ENCODE results near the gene AP2A1.
A peak's percentile ranks its signal among the peaks of the same experiment; 100 is the strongest.
"Not testable (repeated sequence)": the region's sequence is repeated elsewhere in the genome, so short reads cannot be mapped to it uniquely, and the experiment has no call there.

Gene AP2A1

DNA sequence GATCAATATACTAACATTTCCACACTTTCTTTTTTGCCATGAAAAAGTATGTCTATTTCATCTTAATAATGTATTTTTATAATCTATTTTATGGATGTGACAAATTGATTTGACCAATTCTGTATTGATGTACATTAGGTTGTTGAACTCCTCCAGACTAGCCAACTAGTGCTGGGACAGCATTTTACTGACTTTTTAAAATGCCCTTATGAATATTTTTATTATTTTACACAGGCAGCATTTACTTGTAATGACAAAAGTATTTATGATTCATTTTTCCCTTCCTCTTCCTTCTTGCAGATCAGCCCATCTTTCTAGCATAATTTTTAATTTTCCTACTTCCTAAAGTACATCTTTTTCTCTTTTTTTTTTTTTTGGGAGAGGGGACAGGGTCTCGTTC lies 47.2 kb downstream of the AP2A1 start:
- DNase-seq: no peak

DNA sequence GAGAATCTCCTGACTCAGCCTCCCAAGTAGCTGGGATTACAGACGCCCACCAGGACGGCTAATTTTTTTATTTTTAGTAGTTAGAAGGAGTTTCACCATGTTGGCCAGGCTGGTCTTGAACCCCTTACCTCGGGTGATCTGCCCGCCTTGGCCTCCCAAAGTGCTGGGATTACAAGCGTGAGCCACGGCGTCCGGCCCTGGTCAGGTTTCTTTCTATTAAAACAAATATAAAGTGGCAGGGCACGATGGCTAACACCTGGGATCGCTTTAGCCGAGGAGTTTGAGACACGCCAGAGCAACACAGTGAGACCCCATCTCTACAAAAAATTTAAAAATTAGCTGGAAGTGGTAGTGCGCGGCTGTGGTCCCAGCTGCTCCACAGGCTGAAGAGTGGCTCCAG lies 49.8 kb downstream of the AP2A1 start:
- DNase-seq: peak in 1 of 2 experiments; percentile 47

- DNase-seq: peak; percentile 78 to 79
Measured at GRCh38 chr19:49817964-49818648, 51.3 kb downstream of the AP2A1 start, which contains the start of gene MED25. Gene MED25, plus strand, starts transcription at chr19:49818289. Its CDS starts 53 bp downstream, at chr19:49818342.

- DNase-seq: peak in 1 of 2 experiments; percentile 7
Measured at GRCh38 chr19:49818649-49819370, 52.0 kb downstream of the AP2A1 start.

GRCh38 chr19:49819452-49820115 lies 52.8 kb downstream of the AP2A1 start:
- DNase-seq: not testable (repeated sequence)

- DNase-seq: no peak
Measured at GRCh38 chr19:49820125-49820524, 53.3 kb downstream of the AP2A1 start.

- DNase-seq: peak; percentile 68 to 76
Measured at GRCh38 chr19:49823472-49823871, 56.7 kb downstream of the AP2A1 start.

DNA sequence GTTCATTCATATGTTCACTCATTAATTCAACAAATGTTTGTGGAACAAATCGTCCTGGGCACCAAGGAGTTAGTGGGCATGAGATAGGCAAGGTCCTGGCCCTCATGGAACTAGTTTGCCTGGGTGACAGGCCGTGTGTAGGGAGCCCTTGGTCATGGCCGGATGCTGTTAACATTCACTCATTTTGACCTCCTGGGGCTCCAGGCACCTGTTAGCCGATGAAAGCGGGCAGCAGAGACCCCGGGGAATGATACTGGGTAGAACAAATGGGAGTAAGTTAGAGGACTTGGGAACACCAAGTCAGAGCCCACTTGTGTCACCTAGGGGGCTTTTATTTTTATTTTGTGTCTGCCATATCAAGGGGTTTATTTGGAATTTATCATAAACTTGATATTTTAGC lies 57.9 kb downstream of the AP2A1 start:
- DNase-seq: no peak

DNA sequence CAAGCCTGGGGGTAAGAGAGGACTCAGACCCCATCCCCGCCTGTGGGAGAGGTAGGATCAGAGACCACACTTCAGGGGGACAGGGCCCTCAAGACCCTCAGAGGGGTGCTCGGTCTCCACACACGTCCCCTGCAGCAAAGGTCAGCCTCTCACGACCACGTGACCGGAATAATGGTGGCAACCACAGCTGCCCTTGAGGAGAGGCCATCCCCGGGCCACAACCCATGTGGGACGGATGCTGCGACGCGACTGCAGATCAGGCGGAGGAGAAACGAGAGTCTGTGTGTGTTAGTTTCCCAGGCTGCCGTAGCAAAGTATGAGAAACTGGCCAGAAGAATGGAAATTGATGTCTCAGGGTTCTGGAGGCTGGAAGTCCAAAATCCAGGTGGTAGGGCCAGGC lies 60.2 kb downstream of the AP2A1 start:
- DNase-seq: no peak

DNA sequence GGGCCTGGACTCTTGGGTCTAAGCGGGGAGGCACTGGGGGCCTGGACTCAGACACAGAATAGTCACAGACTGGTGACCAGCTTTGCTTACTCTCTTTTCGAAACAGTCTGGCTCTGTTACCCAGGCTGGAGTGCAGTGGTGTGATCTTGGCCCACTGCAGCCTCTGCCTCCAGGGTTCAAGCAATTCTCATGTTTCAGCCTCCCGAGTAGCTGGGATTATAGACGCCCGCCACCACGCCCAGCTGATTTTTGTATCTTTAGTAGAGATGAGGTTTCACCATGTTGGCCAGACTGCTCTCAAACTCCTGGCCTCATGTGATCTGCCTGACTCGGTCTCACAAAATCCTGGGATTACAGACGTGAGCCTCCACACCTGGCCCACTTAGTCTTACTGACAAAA lies 62.4 kb downstream of the AP2A1 start:
- DNase-seq: no peak

DNA sequence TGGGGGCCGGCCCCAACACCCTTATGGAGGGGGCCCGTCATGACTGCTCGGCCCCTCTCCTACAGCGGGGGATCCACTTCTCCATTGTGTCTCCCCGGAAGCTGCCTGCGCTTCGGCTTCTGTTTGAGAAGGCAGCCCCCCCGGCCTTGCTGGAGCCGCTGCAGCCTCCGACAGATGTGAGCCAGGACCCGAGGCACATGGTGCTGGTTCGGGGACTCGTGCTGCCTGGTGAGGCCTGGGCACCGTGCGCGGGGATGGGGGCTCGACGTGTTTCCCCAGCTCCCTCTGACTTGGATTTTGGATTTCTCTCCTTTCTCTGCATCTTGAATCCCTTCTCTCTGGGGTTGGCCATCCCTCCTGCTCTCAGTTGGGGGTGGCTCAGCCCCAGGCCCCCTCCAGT lies 62.9 kb downstream of the AP2A1 start:
- no peak for DNase-seq

DNA sequence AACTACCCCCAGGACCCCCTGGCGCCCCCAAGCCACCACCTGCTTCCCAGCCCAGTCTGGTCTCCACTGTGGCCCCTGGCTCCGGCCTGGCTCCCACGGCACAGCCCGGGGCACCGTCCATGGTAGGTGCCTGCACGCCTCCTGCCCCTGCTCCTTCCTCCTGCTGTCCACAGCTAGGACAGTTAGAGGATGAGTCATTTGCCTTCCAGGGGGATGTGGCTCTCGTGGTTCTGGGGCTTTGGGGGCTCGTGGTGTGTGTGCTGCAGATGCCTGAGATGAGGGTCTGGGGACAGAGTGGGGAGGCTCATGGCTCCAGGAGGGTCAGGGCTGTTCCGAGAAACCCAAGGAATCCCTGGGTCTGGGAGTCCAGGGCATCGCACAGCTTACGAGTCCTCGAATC lies 64.0 kb downstream of the AP2A1 start:
- no peak for DNase-seq

DNA sequence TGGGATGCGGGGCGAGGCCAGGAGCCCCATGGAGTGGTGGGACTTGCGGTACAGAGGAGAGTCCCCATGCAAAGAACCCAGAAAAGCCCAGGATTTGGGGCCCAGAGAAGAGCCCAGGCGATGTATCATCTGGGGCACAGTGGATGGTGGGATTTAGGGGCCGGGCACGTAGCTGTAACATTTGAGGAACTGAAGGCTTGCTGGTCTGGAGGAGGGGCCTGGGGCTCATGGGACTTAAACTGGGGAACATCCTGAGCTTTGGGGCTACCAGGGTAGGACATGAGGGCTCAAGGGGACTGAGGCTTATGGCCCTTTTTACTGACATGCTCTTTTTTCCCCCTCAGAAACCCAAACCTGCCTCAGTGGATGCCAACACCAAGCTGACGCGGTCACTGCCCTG lies 64.8 kb downstream of the AP2A1 start:
- DNase-seq: no peak

- no peak for DNase-seq
Measured at GRCh38 chr19:49832556-49832955, 65.8 kb downstream of the AP2A1 start.

DNA sequence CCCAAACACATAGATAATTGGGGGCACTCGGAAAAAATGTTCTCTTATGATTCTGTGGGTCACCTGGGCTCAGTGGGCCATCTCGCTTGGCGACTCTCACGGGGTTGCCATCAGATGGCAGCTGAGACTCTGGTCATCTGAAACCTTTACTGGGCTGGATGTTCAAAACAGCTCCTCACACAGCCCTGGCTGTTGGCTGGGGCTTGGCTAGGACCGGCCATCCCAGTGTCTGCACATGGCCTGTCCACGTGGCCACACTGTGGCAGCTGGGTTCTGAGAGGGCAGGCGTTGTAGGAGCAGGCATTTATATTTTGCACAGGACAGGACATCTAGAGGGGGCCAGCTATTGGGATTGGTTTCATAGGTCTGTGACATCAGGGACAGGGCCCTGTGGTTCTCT lies 66.8 kb downstream of the AP2A1 start:
- no peak for DNase-seq

GRCh38 chr19:49835562-49835961 lies 68.8 kb downstream of the AP2A1 start:
- no peak for DNase-seq

- DNase-seq: no peak
Measured at GRCh38 chr19:49836176-49837008, 69.6 kb downstream of the AP2A1 start.

DNA sequence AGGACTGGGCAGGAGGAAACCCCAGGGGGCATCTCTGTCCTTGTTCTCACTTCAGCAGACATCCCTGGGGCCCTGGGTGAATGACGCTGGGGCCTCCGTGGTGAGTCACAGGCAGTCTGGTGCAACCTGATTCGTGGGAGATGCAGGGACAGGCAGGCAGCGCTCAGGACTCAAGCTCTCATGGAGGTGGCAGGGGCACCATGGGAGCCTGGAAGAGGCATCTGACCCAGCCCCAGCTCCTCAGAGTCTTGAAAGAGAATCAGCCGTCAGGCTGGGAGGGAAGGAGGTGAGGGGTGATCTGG lies 70.2 kb downstream of the AP2A1 start:
- no peak for DNase-seq

DNA sequence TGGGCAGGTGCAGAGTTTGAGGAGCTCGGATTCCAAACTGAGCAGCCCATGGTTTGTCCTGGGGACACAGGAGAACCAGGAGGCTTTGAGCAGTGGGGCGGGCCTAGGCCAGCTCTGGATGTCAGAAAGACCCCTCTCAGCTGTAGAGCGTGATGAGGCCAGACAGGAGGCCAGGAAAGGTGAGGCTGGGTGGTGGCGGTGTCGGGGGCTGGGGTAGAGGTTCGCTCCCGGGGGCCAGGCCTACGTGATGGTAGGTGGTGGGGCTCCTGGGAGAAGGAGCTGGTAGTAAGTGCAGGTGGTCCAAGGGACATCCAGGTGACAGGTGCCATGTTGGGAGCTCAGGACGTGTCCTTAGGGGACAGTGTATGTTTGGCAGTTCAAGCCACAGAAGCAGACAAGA lies 70.6 kb downstream of the AP2A1 start:
- DNase-seq: no peak

DNA sequence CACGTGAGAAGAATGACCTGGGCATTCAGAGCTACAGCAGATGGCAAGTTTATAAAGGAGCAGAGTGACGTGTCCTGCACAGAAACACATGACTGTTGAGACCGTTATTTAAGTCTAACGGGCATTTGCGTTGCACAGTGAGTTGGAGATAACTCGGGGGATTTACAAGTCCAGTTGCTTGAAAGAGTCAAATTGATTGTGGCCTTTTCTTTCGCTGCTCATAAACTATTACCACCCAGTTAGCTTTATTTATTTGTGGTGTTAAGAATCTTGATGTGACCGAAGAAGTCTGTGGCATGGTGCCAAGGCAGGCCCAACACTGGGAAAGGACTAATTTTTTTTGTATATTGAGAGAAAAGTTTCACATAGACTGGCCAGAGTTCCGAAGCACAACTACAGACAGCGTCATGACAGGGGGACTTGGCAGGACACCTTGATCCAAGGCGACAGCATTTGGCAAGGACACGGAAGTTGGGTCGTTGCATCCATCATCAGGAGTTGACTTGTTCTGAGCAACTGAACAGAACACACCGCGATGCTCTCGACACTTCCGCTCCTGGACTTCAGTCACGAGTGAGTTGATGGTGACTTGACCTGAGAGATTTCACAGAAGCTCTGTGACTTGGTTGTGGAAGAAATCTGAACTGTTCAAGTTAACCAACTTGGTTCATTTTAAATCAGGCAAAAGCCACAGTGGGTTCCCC lies 72.2 kb downstream of the AP2A1 start:
- no peak for DNase-seq

DNA sequence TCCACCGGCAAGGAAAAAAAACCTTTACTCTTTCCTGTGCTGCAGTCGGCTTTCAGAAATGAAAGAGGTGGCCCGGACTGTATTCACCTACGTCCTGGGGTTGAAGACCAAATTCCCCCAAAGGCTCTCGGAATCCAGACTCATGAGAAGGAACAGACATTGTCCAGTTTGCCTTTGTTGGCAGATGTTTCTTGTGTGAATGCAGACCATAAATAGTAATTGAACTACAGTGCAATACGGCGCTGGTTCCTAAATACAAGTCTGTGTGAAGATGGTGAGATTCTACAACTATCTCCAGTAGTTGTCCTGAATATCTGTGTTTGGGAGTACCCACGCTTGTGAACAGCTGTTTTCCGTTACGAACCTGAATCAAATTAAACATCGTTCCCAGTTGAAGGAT lies 72.9 kb downstream of the AP2A1 start:
- DNase-seq: no peak

DNA sequence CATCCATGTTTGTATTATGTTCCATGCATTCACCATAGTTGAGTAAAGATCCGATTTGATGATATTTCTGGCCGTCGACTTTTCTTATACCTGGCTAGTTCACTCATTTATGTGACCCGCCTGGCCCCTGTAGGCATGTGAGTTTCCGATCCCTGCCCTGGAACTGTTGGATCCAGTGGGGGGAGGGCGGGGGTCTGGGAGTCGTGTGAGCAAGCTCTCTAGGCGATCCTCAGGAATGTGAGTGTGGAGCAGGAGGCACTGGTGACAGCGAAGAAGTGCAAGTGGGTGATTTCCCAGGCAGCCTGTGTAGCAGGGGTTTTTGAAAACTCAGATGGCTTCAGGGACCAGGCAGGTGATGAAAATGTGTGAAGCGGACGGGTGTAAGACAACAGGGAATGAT lies 73.5 kb downstream of the AP2A1 start:
- DNase-seq: no peak
